ENCODE results near the gene CDH4. TPM values are rescaled to one million over a fixed set of nuclear protein-coding genes. Genes with fewer than 3 reads are reported as not detected.
A peak's percentile ranks its signal among the peaks of the same experiment; 100 is the strongest.

CDH4 gene
- total and polyA plus RNA-seq, 2 of the 13 experiments (the other 11 are each of a cell fraction or from before 2014, with no cell fraction given): not detected

DNA sequence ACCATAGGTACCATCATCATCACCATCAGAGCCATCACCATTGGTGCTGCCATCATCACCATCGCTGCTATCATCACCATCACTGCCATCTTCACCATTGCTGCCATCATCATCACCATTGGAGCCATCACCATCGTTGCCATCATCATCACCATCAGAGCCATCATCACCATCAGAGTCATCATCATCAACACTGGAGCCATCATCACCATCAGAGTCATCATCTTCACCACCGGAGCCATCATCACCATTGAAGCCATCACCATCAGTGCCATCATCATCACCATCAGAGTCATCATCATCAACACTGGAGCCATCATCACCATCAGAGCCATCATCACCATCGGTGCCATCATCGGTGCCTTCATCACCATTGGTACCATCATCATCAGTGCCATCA is 474.9 kb downstream of the CDH4 start (continued):
- TF ChIP-seq, protein P1, sequence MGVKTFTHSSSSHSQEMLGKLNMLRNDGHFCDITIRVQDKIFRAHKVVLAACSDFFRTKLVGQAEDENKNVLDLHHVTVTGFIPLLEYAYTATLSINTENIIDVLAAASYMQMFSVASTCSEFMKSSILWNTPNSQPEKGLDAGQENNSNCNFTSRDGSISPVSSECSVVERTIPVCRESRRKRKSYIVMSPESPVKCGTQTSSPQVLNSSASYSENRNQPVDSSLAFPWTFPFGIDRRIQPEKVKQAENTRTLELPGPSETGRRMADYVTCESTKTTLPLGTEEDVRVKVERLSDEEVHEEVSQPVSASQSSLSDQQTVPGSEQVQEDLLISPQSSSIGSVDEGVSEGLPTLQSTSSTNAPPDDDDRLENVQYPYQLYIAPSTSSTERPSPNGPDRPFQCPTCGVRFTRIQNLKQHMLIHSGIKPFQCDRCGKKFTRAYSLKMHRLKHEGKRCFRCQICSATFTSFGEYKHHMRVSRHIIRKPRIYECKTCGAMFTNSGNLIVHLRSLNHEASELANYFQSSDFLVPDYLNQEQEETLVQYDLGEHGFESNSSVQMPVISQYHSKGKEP (CRISPR knock-in tag; IDR thresholded peaks at IDR 0.05): no peak
- TF ChIP-seq, protein P2, sequence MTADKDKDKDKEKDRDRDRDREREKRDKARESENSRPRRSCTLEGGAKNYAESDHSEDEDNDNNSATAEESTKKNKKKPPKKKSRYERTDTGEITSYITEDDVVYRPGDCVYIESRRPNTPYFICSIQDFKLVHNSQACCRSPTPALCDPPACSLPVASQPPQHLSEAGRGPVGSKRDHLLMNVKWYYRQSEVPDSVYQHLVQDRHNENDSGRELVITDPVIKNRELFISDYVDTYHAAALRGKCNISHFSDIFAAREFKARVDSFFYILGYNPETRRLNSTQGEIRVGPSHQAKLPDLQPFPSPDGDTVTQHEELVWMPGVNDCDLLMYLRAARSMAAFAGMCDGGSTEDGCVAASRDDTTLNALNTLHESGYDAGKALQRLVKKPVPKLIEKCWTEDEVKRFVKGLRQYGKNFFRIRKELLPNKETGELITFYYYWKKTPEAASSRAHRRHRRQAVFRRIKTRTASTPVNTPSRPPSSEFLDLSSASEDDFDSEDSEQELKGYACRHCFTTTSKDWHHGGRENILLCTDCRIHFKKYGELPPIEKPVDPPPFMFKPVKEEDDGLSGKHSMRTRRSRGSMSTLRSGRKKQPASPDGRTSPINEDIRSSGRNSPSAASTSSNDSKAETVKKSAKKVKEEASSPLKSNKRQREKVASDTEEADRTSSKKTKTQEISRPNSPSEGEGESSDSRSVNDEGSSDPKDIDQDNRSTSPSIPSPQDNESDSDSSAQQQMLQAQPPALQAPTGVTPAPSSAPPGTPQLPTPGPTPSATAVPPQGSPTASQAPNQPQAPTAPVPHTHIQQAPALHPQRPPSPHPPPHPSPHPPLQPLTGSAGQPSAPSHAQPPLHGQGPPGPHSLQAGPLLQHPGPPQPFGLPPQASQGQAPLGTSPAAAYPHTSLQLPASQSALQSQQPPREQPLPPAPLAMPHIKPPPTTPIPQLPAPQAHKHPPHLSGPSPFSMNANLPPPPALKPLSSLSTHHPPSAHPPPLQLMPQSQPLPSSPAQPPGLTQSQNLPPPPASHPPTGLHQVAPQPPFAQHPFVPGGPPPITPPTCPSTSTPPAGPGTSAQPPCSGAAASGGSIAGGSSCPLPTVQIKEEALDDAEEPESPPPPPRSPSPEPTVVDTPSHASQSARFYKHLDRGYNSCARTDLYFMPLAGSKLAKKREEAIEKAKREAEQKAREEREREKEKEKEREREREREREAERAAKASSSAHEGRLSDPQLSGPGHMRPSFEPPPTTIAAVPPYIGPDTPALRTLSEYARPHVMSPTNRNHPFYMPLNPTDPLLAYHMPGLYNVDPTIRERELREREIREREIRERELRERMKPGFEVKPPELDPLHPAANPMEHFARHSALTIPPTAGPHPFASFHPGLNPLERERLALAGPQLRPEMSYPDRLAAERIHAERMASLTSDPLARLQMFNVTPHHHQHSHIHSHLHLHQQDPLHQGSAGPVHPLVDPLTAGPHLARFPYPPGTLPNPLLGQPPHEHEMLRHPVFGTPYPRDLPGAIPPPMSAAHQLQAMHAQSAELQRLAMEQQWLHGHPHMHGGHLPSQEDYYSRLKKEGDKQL (CRISPR knock-in tag; IDR thresholded peaks at IDR 0.05; ENCODE audit: low read depth): no peak
- TF ChIP-seq ERF (CRISPR knock-in tag; IDR thresholded peaks at IDR 0.05): no peak
- TF ChIP-seq NRL (CRISPR knock-in tag; IDR thresholded peaks at IDR 0.05; ENCODE audit: borderline replicate concordance): no peak
- no peak for TF ChIP-seq HES4 (CRISPR knock-in tag; IDR thresholded peaks at IDR 0.05; ENCODE audit: borderline replicate concordance)
- TF ChIP-seq, protein P3, sequence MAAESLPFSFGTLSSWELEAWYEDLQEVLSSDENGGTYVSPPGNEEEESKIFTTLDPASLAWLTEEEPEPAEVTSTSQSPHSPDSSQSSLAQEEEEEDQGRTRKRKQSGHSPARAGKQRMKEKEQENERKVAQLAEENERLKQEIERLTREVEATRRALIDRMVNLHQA (CRISPR knock-in tag; IDR thresholded peaks at IDR 0.05): no peak
- TF ChIP-seq SP2 (CRISPR knock-in tag; IDR thresholded peaks at IDR 0.05): no peak; the same call in 1 of the 2 replicates
- TF ChIP-seq ZNF558 (CRISPR knock-in tag; IDR thresholded peaks at IDR 0.05; ENCODE audit: borderline replicate concordance): no peak
- TF ChIP-seq, protein P4, sequence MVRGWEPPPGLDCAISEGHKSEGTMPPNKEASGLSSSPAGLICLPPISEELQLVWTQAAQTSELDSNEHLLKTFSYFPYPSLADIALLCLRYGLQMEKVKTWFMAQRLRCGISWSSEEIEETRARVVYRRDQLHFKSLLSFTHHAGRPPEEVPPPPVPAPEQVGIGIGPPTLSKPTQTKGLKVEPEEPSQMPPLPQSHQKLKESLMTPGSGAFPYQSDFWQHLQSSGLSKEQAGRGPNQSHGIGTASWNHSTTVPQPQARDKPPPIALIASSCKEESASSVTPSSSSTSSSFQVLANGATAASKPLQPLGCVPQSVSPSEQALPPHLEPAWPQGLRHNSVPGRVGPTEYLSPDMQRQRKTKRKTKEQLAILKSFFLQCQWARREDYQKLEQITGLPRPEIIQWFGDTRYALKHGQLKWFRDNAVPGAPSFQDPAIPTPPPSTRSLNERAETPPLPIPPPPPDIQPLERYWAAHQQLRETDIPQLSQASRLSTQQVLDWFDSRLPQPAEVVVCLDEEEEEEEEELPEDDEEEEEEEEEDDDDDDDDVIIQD (CRISPR knock-in tag; IDR thresholded peaks at IDR 0.05; ENCODE audit: low read depth): no peak
- TF ChIP-seq ZNF20 (CRISPR knock-in tag; IDR thresholded peaks at IDR 0.05): no peak
- TF ChIP-seq, protein P5, sequence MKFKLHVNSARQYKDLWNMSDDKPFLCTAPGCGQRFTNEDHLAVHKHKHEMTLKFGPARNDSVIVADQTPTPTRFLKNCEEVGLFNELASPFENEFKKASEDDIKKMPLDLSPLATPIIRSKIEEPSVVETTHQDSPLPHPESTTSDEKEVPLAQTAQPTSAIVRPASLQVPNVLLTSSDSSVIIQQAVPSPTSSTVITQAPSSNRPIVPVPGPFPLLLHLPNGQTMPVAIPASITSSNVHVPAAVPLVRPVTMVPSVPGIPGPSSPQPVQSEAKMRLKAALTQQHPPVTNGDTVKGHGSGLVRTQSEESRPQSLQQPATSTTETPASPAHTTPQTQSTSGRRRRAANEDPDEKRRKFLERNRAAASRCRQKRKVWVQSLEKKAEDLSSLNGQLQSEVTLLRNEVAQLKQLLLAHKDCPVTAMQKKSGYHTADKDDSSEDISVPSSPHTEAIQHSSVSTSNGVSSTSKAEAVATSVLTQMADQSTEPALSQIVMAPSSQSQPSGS (CRISPR knock-in tag; IDR thresholded peaks at IDR 0.05): no peak
- no peak for TF ChIP-seq ZNF547 (CRISPR knock-in tag; IDR thresholded peaks at IDR 0.05)
- no peak for TF ChIP-seq ZNF749 (CRISPR knock-in tag; IDR thresholded peaks at IDR 0.05; ENCODE audit: borderline replicate concordance)
- no peak for TF ChIP-seq MIER3 (CRISPR knock-in tag; IDR thresholded peaks at IDR 0.05; ENCODE audit: borderline replicate concordance)
- TF ChIP-seq NFE2 (CRISPR knock-in tag; IDR thresholded peaks at IDR 0.05): no peak
- TF ChIP-seq ELF1 (CRISPR knock-in tag; IDR thresholded peaks at IDR 0.05): no peak
- peak; percentile 19 for TF ChIP-seq PHB2 (IDR thresholded peaks at IDR 0.05; ENCODE audit: partially characterized antibody)
- TF ChIP-seq CREB1 (IDR thresholded peaks at IDR 0.05): peak; percentile 97
- TF ChIP-seq CREB1 (CRISPR knock-in tag; IDR thresholded peaks at IDR 0.05): no peak
- no peak for TF ChIP-seq ZNF768 (CRISPR knock-in tag; IDR thresholded peaks at IDR 0.05)
- no peak for TF ChIP-seq ZNF781 (CRISPR knock-in tag; IDR thresholded peaks at IDR 0.05; ENCODE audit: borderline replicate concordance, not compliant biosample characterization)

Data from HepG2 (cell line).